HepG2 (cell line): ENCODE data around the gene CREBZF. TPM values are rescaled to one million over a fixed set of nuclear protein-coding genes. Genes with fewer than 3 reads are reported as not detected.

Source experiments
- BORCS8-MEF2B ChIP-seq: sonication (generic); formaldehyde crosslinking; IDR thresholded peaks from 2 replicates; pipeline ENCODE4 v1.8.0; 2022; ENCODE audit warnings: mild to moderate bottlenecking, missing genetic modification reagents
- EED ChIP-seq: sonication (generic); formaldehyde crosslinking; IDR thresholded peaks from 2 replicates; pipeline ENCODE4 v1.5.0; 2020; ENCODE audit warnings: mild to moderate bottlenecking, missing genetic modification reagents
- FOXJ3 ChIP-seq: sonication (generic); formaldehyde crosslinking; IDR thresholded peaks from 2 replicates; pipeline ENCODE4 v1.4.0; 2020; ENCODE audit warnings: missing genetic modification reagents, mild to moderate bottlenecking, borderline replicate concordance
- FOXP1 ChIP-seq, 2 experiments: fragments of 450-650 bp in 1 of 2; IDR thresholded peaks; 2 replicates each; pipeline ENCODE4 v1.6.1; 2017 to 2018; ENCODE audit warnings: antibody characterized with exemption in 1 of 2
- HOXA9 ChIP-seq: sonication (generic); formaldehyde crosslinking; IDR thresholded peaks from 2 replicates; pipeline ENCODE4 v1.8.1; 2022; ENCODE audit warnings: missing genetic modification reagents, mild to moderate bottlenecking, moderate library complexity, borderline replicate concordance
- KLF15 ChIP-seq: sonication (generic); formaldehyde crosslinking; IDR thresholded peaks from 2 replicates; pipeline ENCODE4 v1.8.1; 2023; ENCODE audit warnings: borderline replicate concordance, mild to moderate bottlenecking, inconsistent platforms, missing genetic modification reagents, mixed read lengths
- MAZ ChIP-seq, 2 experiments: sonication (generic) in 1 of 2; formaldehyde crosslinking in 1 of 2; IDR thresholded peaks; 2 replicates each; pipeline versions ENCODE4 v1.5.0 to v1.6.1; 2012 to 2020; ENCODE audit warnings: low read depth in 2 of 2, mild to moderate bottlenecking in 2 of 2, borderline replicate concordance in 1 of 2, improper control_type of control experiment in 1 of 2, low read length in 1 of 2, missing genetic modification reagents in 1 of 2, moderate library complexity in 1 of 2
- MED8 ChIP-seq: sonication (generic); formaldehyde crosslinking; IDR thresholded peaks from 2 replicates; pipeline ENCODE4 v1.8.1; 2023; ENCODE audit warnings: mild to moderate bottlenecking, missing genetic modification reagents; ENCODE audit not compliant: insufficient replicate concordance
- MTF2 ChIP-seq: sonication (generic); formaldehyde crosslinking; IDR thresholded peaks from 2 replicates; pipeline ENCODE4 v1.5.0; 2020; ENCODE audit warnings: missing genetic modification reagents, borderline replicate concordance
- NR0B2 ChIP-seq: sonication (generic); formaldehyde crosslinking; IDR thresholded peaks from 2 replicates; pipeline ENCODE4 v1.4.0; 2020; ENCODE audit warnings: mild to moderate bottlenecking, missing genetic modification reagents
- NR3C1 ChIP-seq: sonication (generic); formaldehyde crosslinking; IDR thresholded peaks from 2 replicates; pipeline ENCODE4 v1.4.0; 2020; ENCODE audit warnings: missing genetic modification reagents
- PAX8 ChIP-seq: sonication (generic); formaldehyde crosslinking; IDR thresholded peaks from 2 replicates; pipeline ENCODE4 v1.8.0; 2022; ENCODE audit warnings: mild to moderate bottlenecking, missing genetic modification reagents, borderline replicate concordance
- POLR2AphosphoS5 ChIP-seq: IDR thresholded peaks from 2 replicates; pipeline ENCODE4 v1.6.1; 2012; ENCODE audit warnings: low read depth, low read length
- PRPF4 ChIP-seq: fragments of 200-400 bp; formaldehyde crosslinking; IDR thresholded peaks from 2 replicates; pipeline ENCODE4 v1.6.1; 2016; ENCODE audit warnings: low read length, low read depth; ENCODE audit not compliant: poor library complexity, severe bottlenecking
- RARA ChIP-seq: IDR thresholded peaks from 2 replicates; pipeline ENCODE4 v1.6.1; 2016; ENCODE audit warnings: missing genetic modification reagents, missing compliant biosample characterization
- SP5 ChIP-seq: IDR thresholded peaks from 2 replicates; pipeline ENCODE4 v1.6.1; 2016; ENCODE audit warnings: low read depth, borderline replicate concordance
- ZBTB21 ChIP-seq: sonication (generic); formaldehyde crosslinking; IDR thresholded peaks from 2 replicates; pipeline ENCODE4 v1.4.0; 2020; ENCODE audit warnings: missing genetic modification reagents
- ZFAT ChIP-seq: sonication (generic); formaldehyde crosslinking; conservative IDR thresholded peaks from 2 replicates; pipeline ENCODE4 v1.8.1; 2023; ENCODE audit warnings: missing genetic modification reagents, inconsistent platforms
- ZNF205 ChIP-seq: IDR thresholded peaks from 2 replicates; pipeline ENCODE4 v1.6.1; 2018; ENCODE audit warnings: missing biosample characterization, missing genetic modification reagents
- ZNF207 ChIP-seq: fragments of 450-650 bp; IDR thresholded peaks from 2 replicates; pipeline ENCODE4 v1.6.1; 2016; ENCODE audit warnings: antibody characterized with exemption, borderline replicate concordance
- ZNF235 ChIP-seq: sonication (generic); formaldehyde crosslinking; IDR thresholded peaks from 2 replicates; pipeline ENCODE4 v1.8.1; 2023; ENCODE audit warnings: mild to moderate bottlenecking, missing genetic modification reagents, borderline replicate concordance
- ZNF572 ChIP-seq: sonication (generic); formaldehyde crosslinking; IDR thresholded peaks from 2 replicates; pipeline ENCODE4 v1.5.1; 2020; ENCODE audit warnings: mild to moderate bottlenecking, missing genetic modification reagents
- ZNF737 ChIP-seq: sonication (generic); formaldehyde crosslinking; IDR thresholded peaks from 2 replicates; pipeline ENCODE4 v1.5.0; 2020; ENCODE audit warnings: missing genetic modification reagents, mild to moderate bottlenecking, borderline replicate concordance
- ZSCAN30 ChIP-seq: sonication (generic); formaldehyde crosslinking; IDR thresholded peaks from 2 replicates; pipeline ENCODE4 v1.5.0; 2020; ENCODE audit warnings: mild to moderate bottlenecking, missing genetic modification reagents
- polyA plus RNA-seq, 8 experiments: library from polyadenylated mRNA; depleted of rRNA in 3 of 8; stranded (reverse) in 7 of 8; unstranded in 1 of 8; fragments of >200 nt; fragmentation: Illumina TruSeq in 4 of 8; extraction: Trizol in 4 of 8; gene quantifications; 2 replicates each; pipeline versions ENCODE4 v1.2.1 to v1.2.3, GENCODE V29; 2011 to 2016; ENCODE audit warnings: low read depth in 4 of 8, missing spikeins in 1 of 8, mixed read lengths in 1 of 8; ENCODE audit not compliant: insufficient read depth in 1 of 8
- total RNA-seq, 5 experiments: library from RNA; depleted of rRNA; stranded (reverse); fragments of >200 nt; fragmentation: Illumina TruSeq; extraction: Trizol; gene quantifications; 2 replicates each; pipeline ENCODE4 v1.2.3, GENCODE V29; 2016; ENCODE audit warnings: low read depth in 1 of 5
- TF ChIP-seq, protein P1 (sequence below): sonication (generic); formaldehyde crosslinking; IDR thresholded peaks from 2 replicates; pipeline ENCODE4 v1.4.0; 2020; ENCODE audit warnings: missing genetic modification reagents, borderline replicate concordance

The CREBZF gene
- total and polyA plus RNA-seq, 2 of the 13 experiments (the other 11 are each of a cell fraction or from before 2014, with no cell fraction given), result 30.6 to 43.1 TPM

DNA sequence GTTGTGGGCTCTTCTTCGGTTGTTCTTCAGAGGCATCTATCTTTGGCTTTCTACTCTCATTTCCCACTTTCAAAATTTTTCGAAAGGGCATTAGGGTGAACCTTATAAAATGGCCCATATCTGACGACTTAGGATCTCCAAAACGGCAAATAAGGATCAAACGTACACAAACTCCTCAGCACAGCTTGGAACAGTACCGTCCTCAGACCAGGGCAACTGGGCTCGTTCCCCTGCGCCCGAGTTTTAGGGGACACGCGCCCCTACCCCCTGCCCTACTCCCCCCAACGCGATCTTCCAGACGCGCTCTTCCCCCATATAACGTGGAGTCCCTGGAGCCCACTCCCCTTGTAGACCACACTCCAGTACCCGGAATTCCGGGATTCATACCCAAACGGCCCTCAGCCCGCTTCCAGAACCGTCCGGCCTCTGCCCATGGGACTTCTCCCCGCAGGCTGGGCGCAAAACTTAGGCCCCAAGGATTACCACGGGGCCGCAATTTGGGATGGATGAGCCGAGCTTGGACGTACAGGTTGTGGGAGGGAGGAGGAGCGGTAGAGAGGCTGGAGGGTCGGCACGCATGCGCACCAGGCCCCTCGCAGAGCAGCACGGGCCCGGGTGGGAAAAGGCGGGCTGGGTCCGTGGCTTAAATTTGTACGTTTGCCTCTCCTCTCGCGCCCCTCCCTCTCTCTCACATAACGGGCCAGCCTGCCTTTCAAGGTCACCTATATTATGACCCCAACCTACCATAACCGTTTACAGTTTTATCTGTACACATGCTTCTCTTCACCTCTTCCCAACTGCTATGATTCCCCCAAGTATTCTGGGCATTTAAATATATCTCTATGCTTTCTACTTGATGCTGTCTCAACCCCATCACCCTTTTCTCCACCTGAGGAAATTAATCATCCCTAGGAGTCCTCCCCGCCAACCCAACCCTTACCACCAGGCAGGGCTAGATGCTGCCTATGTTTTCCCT is 17.7 kb upstream of the CREBZF start (continued):
- no peak for TF ChIP-seq KLF15 (CRISPR knock-in tag)
- TF ChIP-seq ZNF205 (CRISPR knock-in tag), result no peak
- TF ChIP-seq, protein P1, sequence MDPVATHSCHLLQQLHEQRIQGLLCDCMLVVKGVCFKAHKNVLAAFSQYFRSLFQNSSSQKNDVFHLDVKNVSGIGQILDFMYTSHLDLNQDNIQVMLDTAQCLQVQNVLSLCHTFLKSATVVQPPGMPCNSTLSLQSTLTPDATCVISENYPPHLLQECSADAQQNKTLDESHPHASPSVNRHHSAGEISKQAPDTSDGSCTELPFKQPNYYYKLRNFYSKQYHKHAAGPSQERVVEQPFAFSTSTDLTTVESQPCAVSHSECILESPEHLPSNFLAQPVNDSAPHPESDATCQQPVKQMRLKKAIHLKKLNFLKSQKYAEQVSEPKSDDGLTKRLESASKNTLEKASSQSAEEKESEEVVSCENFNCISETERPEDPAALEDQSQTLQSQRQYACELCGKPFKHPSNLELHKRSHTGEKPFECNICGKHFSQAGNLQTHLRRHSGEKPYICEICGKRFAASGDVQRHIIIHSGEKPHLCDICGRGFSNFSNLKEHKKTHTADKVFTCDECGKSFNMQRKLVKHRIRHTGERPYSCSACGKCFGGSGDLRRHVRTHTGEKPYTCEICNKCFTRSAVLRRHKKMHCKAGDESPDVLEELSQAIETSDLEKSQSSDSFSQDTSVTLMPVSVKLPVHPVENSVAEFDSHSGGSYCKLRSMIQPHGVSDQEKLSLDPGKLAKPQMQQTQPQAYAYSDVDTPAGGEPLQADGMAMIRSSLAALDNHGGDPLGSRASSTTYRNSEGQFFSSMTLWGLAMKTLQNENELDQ, result no peak
- no peak for TF ChIP-seq PAX8
- no peak for TF ChIP-seq PRPF4
- no peak for TF ChIP-seq SP5 (CRISPR knock-in tag)
- no peak for TF ChIP-seq ZNF207
- no peak for TF ChIP-seq MED8 (CRISPR knock-in tag)
- no peak for TF ChIP-seq ZSCAN30 (CRISPR knock-in tag)
- TF ChIP-seq NR0B2 (CRISPR knock-in tag), result no peak
- no peak for TF ChIP-seq MAZ (IDR thresholded peaks at IDR 0.05; ENCODE audit: borderline replicate concordance, low read depth, low read length)
- no peak for TF ChIP-seq MAZ (CRISPR knock-in tag; IDR thresholded peaks at IDR 0.05; ENCODE audit: low read depth)
- TF ChIP-seq ZNF737 (CRISPR knock-in tag), result no peak
- TF ChIP-seq ZNF235 (CRISPR knock-in tag), result no peak
- TF ChIP-seq POLR2AphosphoS5, result peak; percentile 28; the same call in 1 of the 2 replicates
- no peak for TF ChIP-seq ZBTB21 (CRISPR knock-in tag)
- peak; percentile 41; the same call in 1 of the 2 replicates for TF ChIP-seq ZNF572 (CRISPR knock-in tag)
- no peak for TF ChIP-seq HOXA9 (CRISPR knock-in tag)
- TF ChIP-seq FOXJ3, result no peak
- TF ChIP-seq BORCS8-MEF2B (CRISPR knock-in tag), result no peak
- TF ChIP-seq FOXP1 (IDR thresholded peaks at IDR 0.05), result no peak
- TF ChIP-seq FOXP1 (CRISPR knock-in tag; IDR thresholded peaks at IDR 0.05), result no peak
- no peak for TF ChIP-seq EED (CRISPR knock-in tag)
- no peak for TF ChIP-seq RARA (CRISPR knock-in tag)
- TF ChIP-seq NR3C1 (CRISPR knock-in tag), result no peak
- no peak for TF ChIP-seq ZFAT
- no peak for TF ChIP-seq MTF2
